HFF-Myc (cell line): ENCODE results near the gene PCID2.
A peak's percentile ranks its signal among the peaks of the same experiment; 100 is the strongest.

Experiments used
- DNase-seq: peaks from one replicate; pipeline ENCODE4 v3.0.0-alpha.2; 2011; ENCODE audit warnings: low read depth; ENCODE audit errors: extremely low read depth
- H3K4me3 ChIP-seq: replicated peaks from 2 replicates; pipeline ENCODE4 v1.5.1; 2011; ENCODE audit warnings: low read depth, mild to moderate bottlenecking, control low read depth, low read length
- CTCF ChIP-seq: IDR thresholded peaks from 2 replicates; pipeline ENCODE4 v1.5.1; 2012; ENCODE audit warnings: mild to moderate bottlenecking, low read depth, low read length, control low read depth; ENCODE audit errors: missing control alignments

The PCID2 gene

GRCh38 chr13:113179374-113180230, 28.9 kb downstream of the PCID2 start:
- TF ChIP-seq CTCF = no peak
- H3K4me3 ChIP-seq = no peak overlapping the region
- no peak for DNase-seq

GRCh38 chr13:113178896-113179167, 29.6 kb downstream of the PCID2 start:
- no peak for DNase-seq
- H3K4me3 ChIP-seq = no peak overlapping the region

GRCh38 chr13:113178070-113178895, 30.2 kb downstream of the PCID2 start:
- H3K4me3 ChIP-seq = no peak overlapping the region
- peak; percentile 65 for DNase-seq
- TF ChIP-seq CTCF = no peak

More at GRCh38 chr13:113178896-113179167, 29.6 kb downstream of the PCID2 start:
- TF ChIP-seq CTCF = no peak

GRCh38 chr13:113176822-113177221, 31.6 kb downstream of the PCID2 start:
- TF ChIP-seq CTCF = no peak
- DNase-seq = no peak

GRCh38 chr13:113176280-113176679, 32.2 kb downstream of the PCID2 start:
- TF ChIP-seq CTCF = no peak
- no peak for DNase-seq

More at GRCh38 chr13:113176822-113177221, 31.6 kb downstream of the PCID2 start:
- no peak overlapping the region for H3K4me3 ChIP-seq

GRCh38 chr13:113172419-113172926, 36.0 kb downstream of the PCID2 start:
- TF ChIP-seq CTCF = no peak
- no peak for DNase-seq
- no peak overlapping the region for H3K4me3 ChIP-seq

More at GRCh38 chr13:113176280-113176679, 32.2 kb downstream of the PCID2 start:
- no peak overlapping the region for H3K4me3 ChIP-seq
